Coronary artery (tissue), 2 donors: ENCODE measurements around the gene RBM34.
"Not testable (repeated sequence)": the region's sequence is repeated elsewhere in the genome, so short reads cannot be mapped to it uniquely, and the experiment has no call there.

Experiments
- DNase-seq: peaks from one replicate; pipeline ENCODE4 v3.0.0-alpha.2; 2017; ENCODE audit warnings: low spot score
- H3K27ac ChIP-seq, 2 donors: fragments of 200-600 bp; sonication (generic); one replicate each; pipeline ENCODE4 v1.5.1; 2016 to 2019
- H3K4me3 ChIP-seq: fragments of 200-600 bp; sonication (generic); 2 replicates; pipeline ENCODE4 v1.5.1; 2016; ENCODE audit warnings: mild to moderate bottlenecking, moderate library complexity
- CTCF ChIP-seq: fragments of 200-600 bp; sonication (generic); IDR thresholded peaks from one replicate; pipeline ENCODE4 v1.5.1; 2019; ENCODE audit warnings: antibody characterized with exemption

The RBM34 gene

GRCh38 chr1:235160957-235161684 lies at the start of gene RBM34:
RBM34 (minus strand) TSS chr1:235161250; CDS start chr1:235161226, 24 bp downstream.
- peak; percentile 94 for DNase-seq
- peak within 1 kb of the TSS; percentile 85 to 94 for H3K27ac ChIP-seq
- TF ChIP-seq CTCF: no peak
- H3K4me3 ChIP-seq: peak within 1 kb of the TSS; percentile 85

- no peak for TF ChIP-seq CTCF
- Histone ChIP-seq H3K4me3 (no peak overlapping the region), H3K27ac (no peak overlapping the region)
- no peak for DNase-seq
These were observed 46.1 kb upstream of the RBM34 start for GRCh38 chr1:235207209-235207565.

GRCh38 chr1:235206533-235207208 lies 45.6 kb upstream of the RBM34 start:
- no peak overlapping the region for H3K4me3 ChIP-seq
- TF ChIP-seq CTCF: no peak
- DNase-seq: no peak
- no peak overlapping the region for H3K27ac ChIP-seq

GRCh38 chr1:235205687-235206086 lies 44.6 kb upstream of the RBM34 start:
- TF ChIP-seq CTCF: no peak

GRCh38 chr1:235203428-235203827 lies 42.4 kb upstream of the RBM34 start:
- DNase-seq: no peak
- no peak overlapping the region for H3K4me3 ChIP-seq
- H3K27ac ChIP-seq: no peak overlapping the region
- TF ChIP-seq CTCF: no peak

More at GRCh38 chr1:235205687-235206086, 44.6 kb upstream of the RBM34 start:
- Histone ChIP-seq H3K4me3 (no peak overlapping the region), H3K27ac (no peak overlapping the region)
- DNase-seq: no peak

- not testable (repeated sequence) for H3K4me3 ChIP-seq, H3K27ac ChIP-seq, DNase-seq
These were observed 41.4 kb upstream of the RBM34 start for GRCh38 chr1:235202447-235202846.

- TF ChIP-seq CTCF: no peak
- Histone ChIP-seq H3K4me3 (no peak overlapping the region), H3K27ac (no peak overlapping the region)
- DNase-seq: no peak
These were observed 38.4 kb upstream of the RBM34 start for GRCh38 chr1:235199441-235199840.
